Stimulated activated naive CD8-positive, alpha-beta T cell treated with anti-CD3 and anti-CD28 coated beads, Interleukin-15, Interleukin-2, amounts not matched to agents 100 ng/mL and 50 ng/mL, for 24 hours (primary cell): Measurements from ENCODE around the gene OXSM.
A peak's percentile ranks its signal among the peaks of the same experiment; 100 is the strongest.

Experiments
- H3K27ac Mint-ChIP-seq: one replicate; pipeline ENCODE4 v1.8.0; 2021; ENCODE audit warnings: mild to moderate bottlenecking, mixed read lengths
- H3K27me3 Mint-ChIP-seq: one replicate; pipeline ENCODE4 v1.8.0; 2021; ENCODE audit warnings: mixed read lengths
- H3K36me3 Mint-ChIP-seq: one replicate; pipeline ENCODE4 v1.8.0; 2021; ENCODE audit warnings: low read depth, mixed read lengths
- H3K4me1 Mint-ChIP-seq: one replicate; pipeline ENCODE4 v1.8.0; 2021; ENCODE audit warnings: low read depth, mixed read lengths
- H3K4me3 Mint-ChIP-seq: one replicate; pipeline ENCODE4 v1.8.0; 2021; ENCODE audit warnings: mild to moderate bottlenecking, mixed read lengths
- H3K9me3 Mint-ChIP-seq: one replicate; pipeline ENCODE4 v1.8.0; 2021; ENCODE audit warnings: mixed read lengths

The OXSM gene

DNA sequence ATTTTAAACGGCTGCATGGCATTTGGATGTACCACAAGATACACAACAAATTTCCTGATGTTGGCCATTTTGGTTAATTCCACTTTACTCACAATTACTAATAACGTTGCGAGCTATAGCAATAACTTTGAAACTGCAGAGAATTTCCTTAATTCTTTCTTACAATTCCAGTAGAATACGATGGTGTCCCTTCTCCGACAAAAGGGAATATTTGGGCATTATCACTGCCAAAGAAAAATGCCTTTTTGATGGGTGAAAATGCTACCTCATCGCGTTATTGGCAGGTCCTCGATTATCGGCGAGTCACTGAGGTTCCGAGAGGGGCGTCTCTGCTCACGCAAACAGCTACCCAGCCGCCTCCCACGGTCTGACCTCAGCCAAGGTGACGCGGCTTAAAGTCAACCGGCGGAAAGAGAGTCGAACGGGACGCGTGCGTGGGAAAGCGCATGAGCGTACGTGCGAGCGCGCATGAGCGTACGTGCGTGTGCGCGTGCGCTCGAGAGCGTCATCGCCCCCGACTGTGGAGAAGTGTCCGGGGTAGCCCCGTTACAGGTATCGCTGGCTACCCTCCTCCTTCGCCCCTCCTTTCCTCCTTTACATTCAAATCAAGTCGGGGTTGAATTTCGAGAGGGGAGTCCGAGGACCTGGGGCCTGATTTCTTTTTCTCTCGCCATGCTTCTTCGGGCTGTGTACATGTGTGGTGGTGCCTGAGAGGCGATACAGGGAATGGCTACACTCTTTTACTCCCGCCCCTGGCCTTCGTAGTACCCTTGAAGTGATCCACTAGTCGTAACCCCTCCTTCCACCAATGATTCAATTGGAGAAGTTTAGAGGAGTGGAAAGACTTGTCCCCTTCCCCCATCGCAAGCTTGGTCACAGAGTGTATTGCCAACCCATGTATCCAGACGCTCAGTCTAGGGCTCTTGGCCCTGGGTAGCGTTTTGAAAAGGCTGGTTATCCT is at the start of gene OXSM:
TSS of gene OXSM (plus strand) at position 495 of the 961 bp plus-strand sequence. CDS start 931 bp downstream, outside the sequence.
- no peaks in the 10 kb centered on the region for H3K27me3 Mint-ChIP-seq
- peak within 1 kb of the TSS; percentile 99 for H3K27ac Mint-ChIP-seq
- H3K4me3 Mint-ChIP-seq: peak within 1 kb of the TSS; percentile 95
- H3K9me3 Mint-ChIP-seq: no peaks in the 10 kb centered on the region
- H3K36me3 Mint-ChIP-seq: peaks cover 20% of the 10 kb centered on the region
- peaks cover 67% of the 10 kb centered on the region for H3K4me1 Mint-ChIP-seq

- Mint-ChIP-seq H3K4me3 (no peak overlapping the region), H3K27me3 (no peaks in the 10 kb centered on the region), H3K4me1 (peaks cover 4% of the 10 kb centered on the region), H3K36me3 (peaks cover 78% of the 10 kb centered on the region), H3K9me3 (no peaks in the 10 kb centered on the region), H3K27ac (no peak overlapping the region)
Measured at GRCh38 chr3:25744470-25744869, 45.4 kb upstream of the OXSM start.

- H3K4me1 Mint-ChIP-seq: peaks cover 4% of the 10 kb centered on the region
- H3K27ac Mint-ChIP-seq: no peak overlapping the region
- peaks cover 93% of the 10 kb centered on the region for H3K36me3 Mint-ChIP-seq
- no peaks in the 10 kb centered on the region for H3K9me3 Mint-ChIP-seq
- H3K4me3 Mint-ChIP-seq: no peak overlapping the region
- no peaks in the 10 kb centered on the region for H3K27me3 Mint-ChIP-seq
Measured at GRCh38 chr3:25747033-25747432, 42.9 kb upstream of the OXSM start.

DNA sequence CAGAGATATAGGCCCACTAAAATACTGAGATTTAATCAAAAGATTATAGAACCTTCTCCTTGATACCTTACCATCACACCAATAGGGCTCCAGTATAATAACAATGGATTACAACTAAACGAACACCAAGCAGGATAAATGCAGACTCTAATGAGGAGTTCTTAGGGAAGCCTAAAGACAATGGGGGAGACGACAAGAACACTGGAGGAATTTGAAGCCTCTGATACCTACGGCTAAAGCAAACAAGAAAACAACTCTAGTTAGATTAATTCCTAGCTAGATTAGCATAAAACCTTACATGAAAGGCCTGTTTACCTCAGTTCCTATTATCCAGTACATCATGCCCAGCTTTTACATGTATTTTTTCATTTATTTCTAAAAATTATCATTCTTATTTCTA is 41.7 kb upstream of the OXSM start:
- peaks cover 84% of the 10 kb centered on the region for H3K36me3 Mint-ChIP-seq
- H3K27ac Mint-ChIP-seq: no peak overlapping the region
- no peak overlapping the region for H3K4me3 Mint-ChIP-seq
- H3K27me3 Mint-ChIP-seq: no peaks in the 10 kb centered on the region
- H3K4me1 Mint-ChIP-seq: peaks cover 4% of the 10 kb centered on the region
- no peaks in the 10 kb centered on the region for H3K9me3 Mint-ChIP-seq

DNA sequence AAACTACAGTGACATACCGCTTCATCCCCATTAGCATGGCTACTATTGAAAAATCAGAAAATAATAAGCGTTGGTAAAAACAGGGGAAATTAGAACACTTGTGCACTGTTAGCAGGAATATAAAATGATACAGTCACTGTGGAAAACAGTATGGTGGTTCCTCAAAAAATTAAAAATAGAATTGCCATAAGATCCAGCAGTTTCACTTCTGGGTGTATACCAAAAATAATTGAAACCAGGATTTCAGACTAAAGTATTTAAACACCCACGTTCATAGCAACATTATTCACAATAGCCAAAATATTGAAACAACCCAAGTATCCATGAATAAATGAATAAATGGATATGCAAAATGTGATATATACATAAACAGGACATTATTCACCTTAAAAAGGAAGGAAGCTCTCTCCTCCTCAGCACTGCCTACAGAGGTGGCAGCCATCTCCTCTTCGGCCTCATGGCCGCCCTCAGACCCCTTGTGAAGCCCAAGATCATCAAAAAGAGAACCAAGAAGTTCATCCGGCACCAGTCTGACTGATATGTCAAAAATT is 40.8 kb upstream of the OXSM start:
- no peaks in the 10 kb centered on the region for H3K9me3 Mint-ChIP-seq
- peaks cover 81% of the 10 kb centered on the region for H3K36me3 Mint-ChIP-seq
- H3K4me1 Mint-ChIP-seq: no peaks in the 10 kb centered on the region
- no peak overlapping the region for H3K4me3 Mint-ChIP-seq
- H3K27ac Mint-ChIP-seq: no peak overlapping the region
- no peaks in the 10 kb centered on the region for H3K27me3 Mint-ChIP-seq

GRCh38 chr3:25751048-25751447 is 38.8 kb upstream of the OXSM start:
- peaks cover under 1% of the 10 kb centered on the region for H3K4me1 Mint-ChIP-seq
- no peak overlapping the region for H3K27ac Mint-ChIP-seq
- no peaks in the 10 kb centered on the region for H3K27me3 Mint-ChIP-seq
- peaks cover 78% of the 10 kb centered on the region for H3K36me3 Mint-ChIP-seq
- no peak overlapping the region for H3K4me3 Mint-ChIP-seq
- no peaks in the 10 kb centered on the region for H3K9me3 Mint-ChIP-seq

DNA sequence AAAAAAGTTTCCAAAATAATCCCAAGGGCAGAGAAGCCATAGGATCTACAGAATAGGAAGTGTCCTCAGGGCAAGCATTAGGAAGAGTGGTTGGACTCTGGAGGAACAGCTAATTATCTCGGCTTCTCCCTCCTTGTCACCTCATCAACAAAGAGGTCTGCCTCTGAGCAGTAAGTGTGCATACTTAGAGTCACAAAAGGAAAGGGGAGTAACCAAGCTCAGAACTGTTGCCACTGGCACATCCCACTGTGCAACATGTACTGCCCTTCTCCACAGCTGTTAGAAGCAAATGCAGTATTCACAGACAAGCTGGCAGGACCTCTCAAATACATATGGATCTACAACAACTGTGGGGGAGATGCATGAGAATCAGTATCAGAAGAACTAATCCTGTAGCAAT is 38.2 kb upstream of the OXSM start:
- Mint-ChIP-seq H3K9me3 (no peaks in the 10 kb centered on the region), H3K4me3 (no peak overlapping the region), H3K4me1 (peaks cover 2% of the 10 kb centered on the region), H3K36me3 (peaks cover 79% of the 10 kb centered on the region), H3K27me3 (no peaks in the 10 kb centered on the region), H3K27ac (peak overlapping the region; percentile 5)

- peaks cover 32% of the 10 kb centered on the region for H3K4me1 Mint-ChIP-seq
- H3K36me3 Mint-ChIP-seq: peaks cover 79% of the 10 kb centered on the region
- H3K4me3 Mint-ChIP-seq: no peak overlapping the region
- no peaks in the 10 kb centered on the region for H3K27me3 Mint-ChIP-seq
- H3K27ac Mint-ChIP-seq: no peak overlapping the region
- peaks cover 19% of the 10 kb centered on the region for H3K9me3 Mint-ChIP-seq
Measured at GRCh38 chr3:25768851-25769250, 21.0 kb upstream of the OXSM start.

DNA sequence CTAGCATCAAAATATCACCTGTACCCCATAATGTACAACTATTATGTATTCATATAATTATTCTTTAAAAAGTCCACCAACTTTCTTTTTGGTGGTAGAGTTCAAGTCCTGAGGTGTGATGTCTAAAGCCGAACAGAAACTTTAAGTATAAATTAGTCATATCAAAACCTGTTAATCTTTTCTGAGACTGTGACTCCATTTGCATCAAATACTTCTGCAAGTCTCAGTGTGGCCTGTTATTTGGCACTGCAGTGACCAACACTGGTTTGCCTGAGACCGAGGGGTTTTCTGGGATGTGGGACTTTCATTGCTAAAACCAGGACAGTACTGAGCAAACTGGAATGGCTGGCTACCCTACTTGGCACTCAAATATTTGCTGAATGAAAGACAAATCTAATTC is 14.0 kb upstream of the OXSM start:
- Mint-ChIP-seq H3K9me3 (peaks cover 24% of the 10 kb centered on the region), H3K27ac (no peak overlapping the region), H3K36me3 (peaks cover 83% of the 10 kb centered on the region), H3K4me1 (peaks cover 49% of the 10 kb centered on the region), H3K4me3 (no peak overlapping the region), H3K27me3 (no peaks in the 10 kb centered on the region)

DNA sequence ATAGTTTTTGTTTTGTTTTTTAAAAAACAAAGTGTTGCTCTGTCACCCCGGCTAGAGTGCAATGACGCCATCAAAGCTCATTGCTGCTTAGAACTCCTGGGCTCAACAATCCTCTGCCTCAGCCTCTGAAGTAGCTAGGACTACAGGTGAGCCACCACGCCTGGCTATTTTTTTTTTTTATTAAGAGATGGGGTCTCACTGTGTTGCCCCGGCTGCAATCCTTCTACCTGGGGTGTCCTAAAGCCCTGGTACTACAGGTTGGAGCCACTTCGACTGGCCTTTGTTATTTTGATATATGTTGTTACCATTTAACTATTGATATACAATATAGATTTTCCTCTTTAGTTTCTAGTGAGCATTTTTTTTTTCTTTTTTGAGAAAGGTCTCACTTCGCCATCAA is 9.3 kb upstream of the OXSM start:
- Mint-ChIP-seq H3K27ac (no peak overlapping the region), H3K36me3 (peaks cover 42% of the 10 kb centered on the region), H3K9me3 (no peaks in the 10 kb centered on the region), H3K27me3 (no peaks in the 10 kb centered on the region), H3K4me1 (peaks cover 70% of the 10 kb centered on the region), H3K4me3 (peak overlapping the region; percentile 93)

GRCh38 chr3:25781145-25781757 is 8.6 kb upstream of the OXSM start:
- peak overlapping the region; percentile 43 for H3K27ac Mint-ChIP-seq
- peak overlapping the region; percentile 93 for H3K4me3 Mint-ChIP-seq
- no peaks in the 10 kb centered on the region for H3K27me3 Mint-ChIP-seq
- no peaks in the 10 kb centered on the region for H3K9me3 Mint-ChIP-seq
- H3K4me1 Mint-ChIP-seq: peaks cover 69% of the 10 kb centered on the region
- H3K36me3 Mint-ChIP-seq: peaks cover 36% of the 10 kb centered on the region

- no peaks in the 10 kb centered on the region for H3K27me3 Mint-ChIP-seq
- H3K4me1 Mint-ChIP-seq: peaks cover 63% of the 10 kb centered on the region
- H3K36me3 Mint-ChIP-seq: peaks cover 29% of the 10 kb centered on the region
- H3K9me3 Mint-ChIP-seq: no peaks in the 10 kb centered on the region
- H3K27ac Mint-ChIP-seq: peak overlapping the region; percentile 43
- peak overlapping the region; percentile 93 for H3K4me3 Mint-ChIP-seq
Measured at GRCh38 chr3:25781758-25782594, 7.9 kb upstream of the OXSM start.

DNA sequence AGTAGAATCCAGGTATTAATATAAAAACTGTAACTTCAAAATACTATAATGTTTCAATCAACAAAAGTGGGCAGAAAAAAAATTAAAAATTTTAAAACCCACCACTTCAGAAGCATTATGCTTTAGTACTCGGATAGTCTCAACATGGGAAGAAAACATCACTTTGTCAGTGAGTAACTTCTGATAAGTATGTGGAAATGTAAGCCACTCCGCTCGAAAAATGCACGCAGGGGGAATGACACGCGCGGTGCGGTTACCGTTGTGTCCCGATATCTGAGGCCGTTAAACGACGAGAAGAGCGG is 7.3 kb upstream of the OXSM start:
- peak overlapping the region; percentile 43 for H3K27ac Mint-ChIP-seq
- peaks cover 24% of the 10 kb centered on the region for H3K36me3 Mint-ChIP-seq
- peak overlapping the region; percentile 93 for H3K4me3 Mint-ChIP-seq
- H3K4me1 Mint-ChIP-seq: peaks cover 60% of the 10 kb centered on the region
- H3K27me3 Mint-ChIP-seq: no peaks in the 10 kb centered on the region
- no peaks in the 10 kb centered on the region for H3K9me3 Mint-ChIP-seq

DNA sequence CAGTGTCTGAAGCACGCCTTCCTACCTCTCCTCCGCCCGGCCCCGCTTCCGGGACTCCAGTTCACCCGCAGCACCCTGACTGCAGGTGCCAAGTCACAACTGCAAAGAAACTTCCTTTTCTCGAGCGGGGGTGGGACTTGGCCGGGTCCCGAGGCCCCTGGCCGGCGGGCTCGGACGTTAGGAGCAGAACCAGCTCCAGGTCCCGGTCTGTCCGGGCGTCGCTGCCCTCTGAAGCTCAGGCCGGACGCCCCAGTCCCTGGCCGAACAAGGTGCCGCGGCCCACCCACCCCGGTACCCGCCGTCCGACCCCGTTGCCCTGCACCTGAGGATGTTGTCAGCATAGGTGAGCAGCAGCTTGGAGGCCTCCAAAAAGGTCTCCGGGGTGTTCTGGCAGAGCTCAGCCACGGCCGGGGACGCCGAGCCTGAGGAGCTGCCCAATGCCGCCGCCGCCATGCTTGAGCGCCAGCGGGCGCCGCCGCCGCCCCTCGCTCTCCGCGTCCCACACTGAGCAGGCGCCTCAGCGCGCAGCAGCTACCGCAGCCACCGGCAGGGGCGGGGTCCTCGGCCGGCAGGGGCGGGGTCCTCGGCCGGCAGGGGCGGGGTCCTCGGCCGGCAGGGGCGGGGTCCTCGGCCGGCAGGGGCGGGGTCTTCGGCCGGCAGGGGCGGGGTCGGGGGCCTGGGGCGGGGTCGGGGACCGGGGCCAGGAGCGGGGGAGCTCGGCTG is 6.8 kb upstream of the OXSM start, which contains the start of gene NGLY1:
TSS of gene NGLY1 (minus strand) at position 506 of the 723 bp plus-strand sequence. CDS start at position 453, 53 bp downstream.
- peak within 1 kb of the TSS; percentile 93 for H3K4me3 Mint-ChIP-seq
- no peaks in the 10 kb centered on the region for H3K27me3 Mint-ChIP-seq
- no peaks in the 10 kb centered on the region for H3K9me3 Mint-ChIP-seq
- peak within 1 kb of the TSS; percentile 65 for H3K27ac Mint-ChIP-seq
- peaks cover 60% of the 10 kb centered on the region for H3K4me1 Mint-ChIP-seq
- peaks cover 18% of the 10 kb centered on the region for H3K36me3 Mint-ChIP-seq
